Muscle layer of colon (tissue), 2 donors: ENCODE measurements around the gene KRT35.

ENCODE experiments used
- H3K27ac ChIP-seq: one replicate; pipeline ENCODE4 v1.7.0; 2013; ENCODE audit warnings: low read depth, mild to moderate bottlenecking, low read length, moderate library complexity
- H3K27me3 ChIP-seq, 2 donors: one replicate each; pipeline ENCODE4 v1.7.0; 2013; ENCODE audit warnings: low read length in 2 of 2, mild to moderate bottlenecking in 2 of 2; ENCODE audit not compliant: insufficient read depth in 2 of 2, control insufficient read depth in 1 of 2
- H3K36me3 ChIP-seq: one replicate; pipeline ENCODE4 v1.7.0; 2013; ENCODE audit warnings: mild to moderate bottlenecking, low read length; ENCODE audit not compliant: insufficient read depth
- H3K4me1 ChIP-seq: one replicate; pipeline ENCODE4 v1.7.0; 2013; ENCODE audit warnings: mild to moderate bottlenecking, low read length; ENCODE audit not compliant: insufficient read depth
- H3K4me3 ChIP-seq, 2 donors: one replicate each; pipeline ENCODE4 v1.7.0; 2013; ENCODE audit warnings: low read length in 2 of 2, low read depth in 1 of 2, mild to moderate bottlenecking in 1 of 2, moderate library complexity in 1 of 2
- H3K9ac ChIP-seq: one replicate; pipeline ENCODE4 v1.7.0; 2013; ENCODE audit warnings: low read length
- H3K9me3 ChIP-seq: one replicate; pipeline ENCODE4 v1.7.0; 2013; ENCODE audit warnings: mild to moderate bottlenecking, low read length
- donor health status: abdominal sarcoma.
- donor health status: Adenocarcinoma of cecum.

The KRT35 gene

DNA sequence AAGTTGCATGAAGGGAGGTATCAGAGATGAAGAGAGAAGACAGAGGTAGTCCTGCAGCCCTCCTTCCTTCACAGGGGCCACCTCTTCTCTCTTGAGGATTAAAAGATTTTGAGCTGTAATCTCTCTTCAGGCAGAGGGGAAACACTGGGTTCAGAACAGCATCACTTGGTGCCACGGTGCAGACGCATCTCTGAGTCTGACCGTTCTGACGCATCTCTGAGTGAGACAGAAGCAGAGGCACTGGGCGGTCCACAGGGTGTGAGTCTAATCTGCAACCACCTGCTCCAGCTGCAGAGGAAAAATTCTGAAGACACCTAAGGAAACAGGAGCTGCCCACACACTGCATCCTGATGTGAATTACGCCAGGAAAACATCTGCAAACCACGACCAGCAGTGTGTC is 51.3 kb downstream of the KRT35 start:
- no peaks in the 10 kb centered on the region for H3K36me3 ChIP-seq
- H3K27ac ChIP-seq: no peak overlapping the region
- no peaks in the 10 kb centered on the region for H3K4me1 ChIP-seq
- H3K9me3 ChIP-seq: no peaks in the 10 kb centered on the region
- no peak overlapping the region for H3K9ac ChIP-seq
- no peak overlapping the region for H3K4me3 ChIP-seq
- no peaks in the 10 kb centered on the region for H3K27me3 ChIP-seq

DNA sequence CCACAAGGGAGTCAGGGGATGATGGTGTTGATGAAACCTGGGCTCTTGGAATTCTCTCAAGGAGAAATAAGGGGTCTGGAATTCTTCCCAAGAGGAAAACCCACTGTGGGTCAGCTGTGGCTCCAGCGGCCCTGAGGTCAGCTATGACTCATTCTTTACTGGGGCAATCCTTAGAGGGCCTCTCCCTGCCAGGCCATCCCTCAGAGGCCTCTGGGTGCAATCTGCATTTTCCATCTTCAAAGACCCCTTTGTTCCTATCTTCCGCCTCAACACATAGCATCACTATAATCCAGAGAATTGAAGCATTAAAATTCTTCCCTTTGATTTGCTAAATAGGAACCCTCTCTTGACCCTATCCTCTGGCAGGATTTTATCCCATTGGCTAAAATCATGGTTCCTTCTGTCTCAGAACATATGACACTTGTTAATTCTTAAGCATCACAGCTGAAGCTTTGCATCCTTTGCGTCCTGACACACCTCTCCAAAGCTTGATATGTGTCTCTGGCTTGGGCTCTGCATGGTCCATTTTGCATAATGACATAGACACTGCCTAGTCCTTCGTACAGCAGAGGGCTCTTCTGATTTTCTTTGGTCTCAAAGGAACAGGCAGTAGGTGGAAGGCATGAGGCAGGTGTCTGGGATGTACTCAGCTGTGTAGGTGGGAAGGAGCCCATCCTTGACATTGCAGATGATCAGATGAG is 52.2 kb downstream of the KRT35 start:
- no peak overlapping the region for H3K9ac ChIP-seq

More for the DNA sequence above, 52.2 kb downstream of the KRT35 start:
- no peaks in the 10 kb centered on the region for H3K36me3 ChIP-seq
- H3K4me3 ChIP-seq: no peak overlapping the region
- H3K27me3 ChIP-seq: no peaks in the 10 kb centered on the region
- H3K27ac ChIP-seq: no peak overlapping the region
- H3K9me3 ChIP-seq: no peaks in the 10 kb centered on the region
- no peaks in the 10 kb centered on the region for H3K4me1 ChIP-seq
